ENCODE results near the gene USP5.

DNA sequence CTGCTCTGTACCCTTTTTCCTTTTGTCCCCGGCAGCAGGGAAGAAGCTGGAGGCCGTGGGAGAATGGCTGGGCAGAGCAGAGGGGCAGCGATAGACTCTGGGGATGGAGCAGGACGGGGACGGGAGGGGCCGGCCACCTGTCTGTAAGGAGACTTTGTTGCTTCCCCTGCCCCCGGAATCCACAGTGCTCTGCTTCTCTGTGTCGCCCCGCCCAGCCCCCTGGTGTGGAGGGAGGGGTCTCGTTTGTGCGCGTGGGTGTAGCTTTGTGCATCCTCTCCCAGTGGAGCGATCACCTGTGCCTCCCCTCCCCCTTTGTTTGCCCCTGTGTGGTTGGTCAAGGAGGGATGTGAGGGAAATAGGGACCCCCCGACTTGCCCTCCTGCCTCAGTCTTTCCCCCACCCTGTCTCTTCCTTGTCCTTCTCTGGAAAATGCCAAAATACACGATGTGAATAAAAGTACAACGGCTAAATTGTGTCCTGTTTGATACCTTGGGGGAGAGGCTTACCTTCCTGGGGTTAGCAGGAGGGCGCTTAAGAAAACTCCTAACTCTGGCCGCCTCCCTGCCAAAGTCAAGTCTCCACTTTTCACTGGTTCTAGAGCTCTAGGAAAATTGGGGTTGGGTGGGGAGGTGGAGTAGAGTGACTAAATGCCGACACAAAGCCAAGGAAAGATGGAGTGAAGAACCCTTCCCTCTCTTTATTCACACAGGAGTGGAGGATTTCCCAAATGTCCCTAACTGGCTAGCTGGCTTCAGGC, 14.4 kb downstream of the USP5 start:
- TF ChIP-seq, protein P1, sequence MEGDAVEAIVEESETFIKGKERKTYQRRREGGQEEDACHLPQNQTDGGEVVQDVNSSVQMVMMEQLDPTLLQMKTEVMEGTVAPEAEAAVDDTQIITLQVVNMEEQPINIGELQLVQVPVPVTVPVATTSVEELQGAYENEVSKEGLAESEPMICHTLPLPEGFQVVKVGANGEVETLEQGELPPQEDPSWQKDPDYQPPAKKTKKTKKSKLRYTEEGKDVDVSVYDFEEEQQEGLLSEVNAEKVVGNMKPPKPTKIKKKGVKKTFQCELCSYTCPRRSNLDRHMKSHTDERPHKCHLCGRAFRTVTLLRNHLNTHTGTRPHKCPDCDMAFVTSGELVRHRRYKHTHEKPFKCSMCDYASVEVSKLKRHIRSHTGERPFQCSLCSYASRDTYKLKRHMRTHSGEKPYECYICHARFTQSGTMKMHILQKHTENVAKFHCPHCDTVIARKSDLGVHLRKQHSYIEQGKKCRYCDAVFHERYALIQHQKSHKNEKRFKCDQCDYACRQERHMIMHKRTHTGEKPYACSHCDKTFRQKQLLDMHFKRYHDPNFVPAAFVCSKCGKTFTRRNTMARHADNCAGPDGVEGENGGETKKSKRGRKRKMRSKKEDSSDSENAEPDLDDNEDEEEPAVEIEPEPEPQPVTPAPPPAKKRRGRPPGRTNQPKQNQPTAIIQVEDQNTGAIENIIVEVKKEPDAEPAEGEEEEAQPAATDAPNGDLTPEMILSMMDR (IDR thresholded peaks at IDR 0.05) = no peak
- TF ChIP-seq POLR2A (IDR thresholded peaks at IDR 0.05) = no peak
- no peak for TF ChIP-seq POLR2AphosphoS5 (IDR thresholded peaks at IDR 0.05; ENCODE audit: insufficient read depth in 1 of 2, low read depth in 1 of 2)

All from vagina (tissue), 2 donors.